ENCODE results near the gene PPARGC1A.

Gene PPARGC1A

DNA sequence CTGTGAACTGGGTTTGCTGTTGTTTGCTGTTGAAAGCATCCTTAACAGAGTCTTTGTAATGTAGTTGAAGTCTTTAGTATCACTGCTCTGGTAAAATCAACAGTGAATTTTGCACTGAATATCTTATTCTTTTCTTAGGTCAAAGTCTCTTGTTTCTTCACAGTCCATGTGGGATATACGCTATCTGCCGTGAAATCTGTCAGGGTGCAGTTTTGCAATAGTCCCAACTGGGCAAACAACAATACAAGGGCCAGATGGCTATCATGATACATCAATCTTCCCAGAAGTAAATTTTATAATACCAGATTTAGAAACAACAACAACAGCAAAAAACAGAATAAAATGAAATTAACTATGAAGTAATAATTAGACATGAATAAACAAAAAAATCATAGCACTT lies 123.5 kb downstream of the PPARGC1A start:
- DNase-seq, result no peak

- DNase-seq, result no peak
These were observed 126.3 kb downstream of the PPARGC1A start for GRCh38 chr4:23763559-23763958.

DNA sequence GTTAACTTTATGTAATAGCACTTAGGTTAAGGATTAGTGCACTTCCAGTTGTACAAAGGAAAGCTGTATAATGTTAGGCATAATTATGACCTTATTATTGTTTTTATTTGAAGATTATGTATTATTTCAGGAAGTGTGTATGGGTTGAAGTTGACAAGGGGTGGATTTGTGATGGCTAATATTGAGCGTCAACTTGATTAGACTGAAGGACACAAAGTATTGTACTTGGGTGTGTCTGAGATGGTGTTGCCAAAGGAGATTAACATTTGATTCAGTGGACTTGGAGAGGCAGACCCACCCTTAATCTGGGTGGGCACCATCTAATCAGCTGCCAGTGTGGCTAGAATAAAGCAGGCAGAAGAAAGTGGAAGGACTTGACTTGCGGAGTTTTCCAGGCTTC lies 127.3 kb downstream of the PPARGC1A start:
- no peak for DNase-seq

DNA sequence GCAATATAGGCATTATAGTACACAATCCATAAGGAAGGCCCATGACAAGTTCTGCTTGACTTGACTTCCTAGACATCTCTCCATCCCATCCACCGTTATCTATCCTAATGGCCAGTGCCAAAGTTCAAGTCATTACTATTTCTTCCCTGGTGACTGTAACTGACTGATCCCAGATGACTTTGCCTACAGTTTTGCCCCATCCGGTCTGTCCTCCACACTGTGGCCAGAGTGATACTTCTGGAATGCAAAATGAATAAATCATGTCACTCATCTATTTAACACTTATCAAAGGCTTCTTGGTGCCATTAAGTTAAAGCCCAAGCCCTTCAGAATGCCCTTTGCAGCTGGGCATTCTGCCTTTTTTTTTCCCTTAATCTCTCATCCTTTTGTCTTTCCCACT lies 130.8 kb downstream of the PPARGC1A start:
- no peak for DNase-seq

DNA sequence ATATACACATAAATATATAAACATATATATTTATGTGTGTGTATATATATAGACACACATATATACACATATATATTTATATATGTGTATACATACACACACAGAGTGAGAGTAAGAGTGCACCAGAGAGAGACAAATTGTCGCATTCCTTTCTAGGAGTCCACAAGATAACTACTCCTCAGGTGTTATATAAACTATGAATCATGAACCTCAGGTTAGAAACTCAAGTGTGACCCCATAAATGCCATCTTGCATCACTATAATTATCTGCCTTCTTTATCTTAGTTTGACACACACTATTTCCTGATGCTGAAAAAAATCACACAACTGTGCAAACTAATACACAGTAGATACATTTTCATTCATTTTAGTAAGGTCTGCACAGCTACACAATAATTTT lies 135.2 kb downstream of the PPARGC1A start:
- no peak for DNase-seq

DNA sequence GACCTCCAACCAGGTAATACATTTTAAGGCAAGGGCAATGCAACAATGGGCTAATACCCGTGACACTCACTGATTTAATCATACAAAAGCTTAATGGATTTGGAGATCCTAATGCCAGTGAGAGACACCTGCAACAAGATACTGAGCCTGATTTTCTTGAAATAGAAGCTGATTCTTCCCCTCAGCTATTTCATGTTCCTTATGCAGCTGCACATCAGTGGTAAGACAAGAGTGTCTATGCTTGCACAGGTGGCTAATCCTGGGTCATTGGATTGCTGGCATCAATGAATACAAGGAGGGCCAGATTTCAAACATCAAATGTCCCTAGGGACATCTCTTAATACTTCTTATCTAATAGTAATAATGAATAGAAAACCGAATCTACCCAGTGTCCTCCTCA lies 139.7 kb downstream of the PPARGC1A start:
- DNase-seq, result no peak

- DNase-seq, result no peak
These were observed 142.5 kb downstream of the PPARGC1A start for GRCh38 chr4:23747281-23747735.

- DNase-seq, result no peak
These were observed 143.2 kb downstream of the PPARGC1A start for GRCh38 chr4:23746672-23747071.

- no peak for DNase-seq
These were observed 143.8 kb downstream of the PPARGC1A start for GRCh38 chr4:23746027-23746426.

DNA sequence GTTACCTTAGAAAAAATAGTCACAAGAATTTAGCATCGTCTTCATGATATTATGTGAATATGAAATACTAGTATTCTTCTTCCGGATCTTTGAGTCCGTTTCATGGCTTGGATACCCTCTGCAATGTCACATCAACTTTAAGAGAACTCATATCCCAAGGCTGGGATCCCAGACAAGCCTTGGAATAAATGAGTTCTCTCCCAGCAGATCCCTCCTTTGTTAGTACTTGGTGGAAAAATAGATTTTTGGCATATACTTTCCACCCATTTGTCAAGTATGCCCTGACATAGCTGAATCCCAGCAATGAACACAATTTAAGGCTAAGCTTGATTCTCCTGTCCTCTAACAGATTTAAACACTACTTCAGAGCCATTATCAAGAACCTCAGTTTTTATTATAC lies 144.5 kb downstream of the PPARGC1A start:
- DNase-seq, result no peak

Measured in CD4-positive, alpha-beta T cell treated with Interleukin-21 for 1 hour (primary cell).